Pulmonary artery endothelial cell (primary cell): ENCODE data around the gene C16orf87. TPM values are rescaled to one million over a fixed set of nuclear protein-coding genes. Genes with fewer than 3 reads are reported as not detected.
"Not testable (repeated sequence)": the region's sequence is repeated elsewhere in the genome, so short reads cannot be mapped to it uniquely, and the experiment has no call there.

Experiments used
- DNase-seq: peaks from one replicate; pipeline ENCODE4 v3.0.0-alpha.2; 2011; ENCODE audit warnings: low read depth, low spot score
- total RNA-seq: library from RNA; depleted of rRNA; stranded (reverse); fragments of >200 nt; gene quantifications from 2 replicates; pipeline ENCODE4 v1.2.3, GENCODE V29; 2014

Gene C16orf87
- total RNA-seq, 1 donor from 2014 or later: 5.9 TPM

- DNase-seq: no peak
Observed at GRCh38 chr16:46800494-46800893, 30.5 kb downstream of the C16orf87 start.

GRCh38 chr16:46797501-46797900, 33.5 kb downstream of the C16orf87 start:
- no peak for DNase-seq

- no peak for DNase-seq
Observed at GRCh38 chr16:46796764-46797269, 34.2 kb downstream of the C16orf87 start.

GRCh38 chr16:46793841-46794240, 37.1 kb downstream of the C16orf87 start:
- no peak for DNase-seq

GRCh38 chr16:46790599-46791270, 40.2 kb downstream of the C16orf87 start:
- no peak for DNase-seq

GRCh38 chr16:46789499-46790414, 41.2 kb downstream of the C16orf87 start:
- peak; percentile 4 for DNase-seq

GRCh38 chr16:46788891-46789474, 42.0 kb downstream of the C16orf87 start:
- no peak for DNase-seq

- no peak for DNase-seq
Observed at GRCh38 chr16:46787909-46788308, 43.1 kb downstream of the C16orf87 start.

- DNase-seq: no peak
Observed at GRCh38 chr16:46785076-46785845, 45.7 kb downstream of the C16orf87 start.

- DNase-seq: not testable (repeated sequence)
Observed at GRCh38 chr16:46784569-46784968, 46.4 kb downstream of the C16orf87 start.

GRCh38 chr16:46783800-46784199, 47.2 kb downstream of the C16orf87 start:
- no peak for DNase-seq

GRCh38 chr16:46782320-46782719, 48.7 kb downstream of the C16orf87 start:
- DNase-seq: no peak

- DNase-seq: no peak
Observed at GRCh38 chr16:46777804-46778203, 53.2 kb downstream of the C16orf87 start.

GRCh38 chr16:46775214-46775613, 55.8 kb downstream of the C16orf87 start:
- DNase-seq: no peak

- DNase-seq: no peak
Observed at GRCh38 chr16:46774743-46775177, 56.2 kb downstream of the C16orf87 start.

- no peak for DNase-seq
Observed at GRCh38 chr16:46772463-46772862, 58.5 kb downstream of the C16orf87 start.

GRCh38 chr16:46768809-46769208, 62.2 kb downstream of the C16orf87 start:
- DNase-seq: no peak

- no peak for DNase-seq
Observed at GRCh38 chr16:46765050-46765449, 65.9 kb downstream of the C16orf87 start.

- DNase-seq: no peak
Observed at GRCh38 chr16:46763147-46763546, 67.8 kb downstream of the C16orf87 start.

- no peak for DNase-seq
Observed at GRCh38 chr16:46762583-46762982, 68.4 kb downstream of the C16orf87 start.

- DNase-seq: no peak
Observed at GRCh38 chr16:46759309-46759708, 71.7 kb downstream of the C16orf87 start.
